SJSA1 (cell line): ENCODE data around the gene CCS. TPM values are rescaled to one million over a fixed set of nuclear protein-coding genes. Genes with fewer than 3 reads are reported as not detected.
"Not testable (repeated sequence)": the region's sequence is repeated elsewhere in the genome, so short reads cannot be mapped to it uniquely, and the experiment has no call there.

Source experiments
- DNase-seq, 2 experiments: peaks; one replicate each; pipeline ENCODE4 v3.0.0-alpha.2; 2015 to 2020; ENCODE audit warnings: low spot score in 2 of 2, low read depth in 1 of 2
- H3K27ac ChIP-seq: fragments of 250-450 bp; sonication (Bioruptor Pico); 2 replicates; pipeline ENCODE4 v1.5.1; 2020; ENCODE audit warnings: mild to moderate bottlenecking, moderate library complexity
- H3K27me3 ChIP-seq: fragments of 250-450 bp; sonication (Bioruptor Pico); replicated peaks from 2 replicates; pipeline ENCODE4 v1.5.1; 2020; ENCODE audit warnings: mild to moderate bottlenecking, moderate library complexity
- H3K36me3 ChIP-seq: fragments of 250-450 bp; sonication (Bioruptor Pico); 2 replicates; pipeline ENCODE4 v1.5.1; 2020; ENCODE audit warnings: mild to moderate bottlenecking
- H3K4me1 ChIP-seq: fragments of 250-450 bp; sonication (Bioruptor Pico); replicated peaks from 2 replicates; pipeline ENCODE4 v1.6.1; 2021; ENCODE audit warnings: mild to moderate bottlenecking
- H3K4me3 ChIP-seq: fragments of 250-450 bp; sonication (Bioruptor Pico); 2 replicates; pipeline ENCODE4 v1.5.1; 2020; ENCODE audit warnings: mild to moderate bottlenecking
- H3K9me3 ChIP-seq: fragments of 250-450 bp; sonication (Bioruptor Pico); replicated peaks from 2 replicates; pipeline ENCODE4 v1.5.1; 2020; ENCODE audit warnings: mild to moderate bottlenecking
- total RNA-seq: library from RNA; depleted of rRNA; stranded (reverse); fragments of >200 nt; shearing (Covaris generic); gene quantifications from 2 replicates; pipeline ENCODE4 v1.2.3, GENCODE V29; 2014

The CCS gene
- total RNA-seq, 1 experiment from 2014 or later = 44.8 TPM

- H3K4me1 ChIP-seq = peaks cover 14% of the 10 kb centered on the region
Observed at GRCh38 chr11:66589996-66590675, 2.8 kb upstream of the CCS start.

GRCh38 chr11:66591175-66591574, 1.8 kb upstream of the CCS start:
- DNase-seq = no peak
- Histone ChIP-seq H3K27me3 (no peaks in the 10 kb centered on the region), H3K4me1 (peaks cover 14% of the 10 kb centered on the region), H3K27ac (no peak overlapping the region), H3K36me3 (no peaks in the 10 kb centered on the region), H3K9me3 (no peaks in the 10 kb centered on the region), H3K4me3 (no peak overlapping the region)

More at GRCh38 chr11:66589996-66590675, 2.8 kb upstream of the CCS start:
- H3K36me3 ChIP-seq = no peaks in the 10 kb centered on the region
- no peak for DNase-seq
- H3K27ac ChIP-seq = no peak overlapping the region
- no peaks in the 10 kb centered on the region for H3K27me3 ChIP-seq
- H3K9me3 ChIP-seq = no peaks in the 10 kb centered on the region
- no peak overlapping the region for H3K4me3 ChIP-seq

DNA sequence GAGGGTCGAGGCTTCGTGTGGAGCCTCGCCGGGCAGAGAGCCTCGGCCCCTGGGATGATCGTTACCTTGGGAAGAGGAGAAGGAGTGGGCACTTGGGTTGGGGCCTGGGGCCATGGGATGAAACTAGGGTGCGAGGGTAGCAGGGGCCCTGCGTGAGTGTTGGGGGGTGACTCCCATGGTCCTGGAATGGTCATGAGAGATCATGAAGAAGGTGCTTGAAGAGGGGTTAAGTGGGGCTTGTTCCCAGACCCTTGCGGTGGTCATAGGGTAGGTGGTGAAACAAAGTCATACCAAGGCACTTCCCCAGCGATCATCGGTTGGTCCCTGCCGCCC, 284 bp downstream of the CCS start:
- no peak for DNase-seq
- Histone ChIP-seq H3K27ac (peak overlapping the region; percentile 7), H3K27me3 (no peaks in the 10 kb centered on the region), H3K9me3 (no peaks in the 10 kb centered on the region), H3K4me3 (peak overlapping the region; percentile 55), H3K36me3 (peaks cover 5% of the 10 kb centered on the region; the same call in 1 of the 2 replicates), H3K4me1 (peaks cover 14% of the 10 kb centered on the region)

- H3K9me3 ChIP-seq = no peaks in the 10 kb centered on the region
- H3K27ac ChIP-seq = peak overlapping the region; percentile 7; the same call in 1 of the 2 replicates
- DNase-seq = no peak
- H3K27me3 ChIP-seq = no peaks in the 10 kb centered on the region
- peaks cover 14% of the 10 kb centered on the region for H3K4me1 ChIP-seq
- H3K36me3 ChIP-seq = peaks cover 5% of the 10 kb centered on the region; the same call in 1 of the 2 replicates
- H3K4me3 ChIP-seq = peak overlapping the region; percentile 55
Observed at GRCh38 chr11:66593650-66594049, 665 bp downstream of the CCS start.

DNA sequence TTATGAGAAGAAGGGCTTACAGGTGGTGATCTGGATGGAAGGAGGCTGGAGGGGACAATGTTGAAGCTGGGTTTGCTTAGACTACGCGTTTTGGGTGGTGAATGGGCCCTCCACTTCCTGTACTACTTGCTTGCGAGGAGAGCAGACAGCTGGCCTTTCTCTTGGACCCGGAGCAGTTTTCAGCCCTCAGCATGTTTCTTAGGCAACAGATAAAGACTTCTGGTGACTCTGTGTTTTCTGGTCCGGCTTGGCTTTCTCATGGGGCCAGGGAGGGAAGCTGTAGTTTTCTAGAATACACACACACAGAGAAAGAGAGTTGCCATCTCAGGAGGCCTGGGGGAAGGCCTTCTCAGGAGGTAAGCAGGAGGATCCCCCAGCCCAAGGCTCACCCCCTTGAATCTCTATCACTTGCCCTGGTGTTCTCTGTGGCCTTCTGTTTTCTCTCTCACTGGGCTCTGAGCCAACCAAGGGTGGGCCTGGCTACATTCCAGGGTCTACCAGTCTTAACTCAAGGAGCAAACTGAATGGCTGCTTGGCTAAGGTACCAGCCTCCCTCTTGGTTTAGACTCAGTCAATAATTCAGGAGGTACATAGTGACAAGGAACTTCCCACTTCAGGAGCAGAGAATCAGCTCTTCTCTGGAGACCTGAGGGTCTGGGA, 2.4 kb downstream of the CCS start:
- Histone ChIP-seq H3K4me1 (peaks cover 14% of the 10 kb centered on the region), H3K27ac (no peak overlapping the region), H3K36me3 (peaks cover 16% of the 10 kb centered on the region), H3K27me3 (no peaks in the 10 kb centered on the region), H3K4me3 (no peak overlapping the region), H3K9me3 (no peaks in the 10 kb centered on the region)
- no peak for DNase-seq

GRCh38 chr11:66598993-66599392, 6.0 kb downstream of the CCS start:
- no peaks in the 10 kb centered on the region for H3K27me3 ChIP-seq
- H3K4me1 ChIP-seq = peaks cover 7% of the 10 kb centered on the region; the same call in 1 of the 2 replicates
- H3K27ac ChIP-seq = no peak overlapping the region
- no peak for DNase-seq
- H3K36me3 ChIP-seq = peaks cover 33% of the 10 kb centered on the region
- no peak overlapping the region for H3K4me3 ChIP-seq
- H3K9me3 ChIP-seq = no peaks in the 10 kb centered on the region

DNA sequence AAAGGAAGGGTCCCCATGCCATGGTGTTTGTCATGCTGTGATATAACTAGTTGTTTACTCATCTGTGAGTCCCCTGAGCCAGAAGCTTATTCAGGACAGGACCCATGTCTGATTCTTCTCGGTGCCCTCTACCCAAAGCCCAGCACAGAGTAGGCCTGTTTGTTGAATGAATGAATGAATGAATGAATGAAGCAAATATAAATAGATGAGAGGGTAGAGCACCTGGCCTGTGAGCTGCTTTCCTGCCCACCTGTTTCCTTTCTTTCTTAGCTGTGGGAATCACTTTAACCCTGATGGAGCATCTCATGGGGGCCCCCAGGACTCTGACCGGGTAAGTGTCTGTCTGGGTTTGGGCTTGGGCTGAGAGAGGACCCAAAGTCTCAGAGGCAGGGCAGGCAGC, 7.2 kb downstream of the CCS start:
- Histone ChIP-seq H3K4me1 (peaks cover 7% of the 10 kb centered on the region; the same call in 1 of the 2 replicates), H3K27me3 (no peaks in the 10 kb centered on the region), H3K4me3 (no peak overlapping the region), H3K36me3 (peaks cover 44% of the 10 kb centered on the region), H3K27ac (no peak overlapping the region), H3K9me3 (no peaks in the 10 kb centered on the region)
- no peak for DNase-seq

GRCh38 chr11:66600631-66601233, 7.7 kb downstream of the CCS start:
- no peak overlapping the region for H3K4me3 ChIP-seq
- H3K36me3 ChIP-seq = peaks cover 49% of the 10 kb centered on the region
- no peaks in the 10 kb centered on the region for H3K9me3 ChIP-seq
- H3K4me1 ChIP-seq = peaks cover 7% of the 10 kb centered on the region; the same call in 1 of the 2 replicates
- no peak overlapping the region for H3K27ac ChIP-seq
- no peaks in the 10 kb centered on the region for H3K27me3 ChIP-seq
- DNase-seq = no peak

DNA sequence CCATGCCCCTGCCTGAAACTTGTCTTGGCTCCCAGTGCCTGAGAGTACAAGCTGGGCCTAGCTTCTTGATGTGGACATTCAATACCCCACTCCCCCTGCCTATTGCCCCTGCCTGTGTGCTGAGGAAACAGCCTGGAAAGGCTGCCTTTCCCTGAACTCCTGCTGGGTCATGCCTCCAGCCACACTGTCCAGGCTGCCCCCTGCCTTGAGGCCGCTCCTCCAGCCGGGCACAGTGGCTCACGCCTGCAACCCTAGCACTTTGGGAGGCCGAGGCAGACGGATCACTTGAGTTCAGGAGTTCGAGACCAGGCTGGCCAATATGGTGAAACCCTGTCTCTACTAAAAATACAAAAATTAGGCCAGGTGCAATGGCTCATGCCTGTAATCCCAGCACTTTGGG, 10.1 kb downstream of the CCS start:
- Histone ChIP-seq H3K4me1 (peaks cover 18% of the 10 kb centered on the region), H3K36me3 (peaks cover 52% of the 10 kb centered on the region), H3K4me3 (no peak overlapping the region), H3K9me3 (no peaks in the 10 kb centered on the region), H3K27ac (no peak overlapping the region), H3K27me3 (no peaks in the 10 kb centered on the region)
- no peak for DNase-seq

GRCh38 chr11:66604155-66604554, 11.2 kb downstream of the CCS start:
- DNase-seq = no peak
- H3K27me3 ChIP-seq = no peaks in the 10 kb centered on the region
- peaks cover 49% of the 10 kb centered on the region for H3K36me3 ChIP-seq
- no peaks in the 10 kb centered on the region for H3K9me3 ChIP-seq
- H3K4me1 ChIP-seq = peaks cover 18% of the 10 kb centered on the region
- no peak overlapping the region for H3K4me3 ChIP-seq
- H3K27ac ChIP-seq = no peak overlapping the region

DNA sequence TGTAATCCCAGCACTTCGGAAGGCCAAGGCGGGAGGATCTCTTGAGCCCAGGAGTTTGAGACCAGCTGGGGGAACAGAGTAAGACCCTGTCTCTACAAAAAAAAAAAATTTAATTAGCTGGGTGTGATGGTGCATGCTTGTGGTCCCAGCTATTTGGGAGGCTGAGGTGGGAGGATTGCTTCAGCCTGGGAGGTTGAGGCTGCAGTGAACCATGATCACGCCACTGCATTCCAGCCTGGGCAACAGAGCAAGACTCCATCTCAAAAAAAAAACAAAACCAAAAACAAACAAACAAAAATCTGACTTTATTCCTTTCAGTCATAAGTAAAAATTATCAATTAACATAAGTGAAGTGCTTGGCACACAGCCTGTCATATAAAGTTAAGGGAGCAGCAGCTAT, 13.6 kb downstream of the CCS start:
- not testable (repeated sequence) for H3K4me3 ChIP-seq, H3K27ac ChIP-seq, DNase-seq, H3K9me3 ChIP-seq, H3K27me3 ChIP-seq
- peaks cover 40% of the 10 kb centered on the region for H3K36me3 ChIP-seq
- peaks cover 18% of the 10 kb centered on the region for H3K4me1 ChIP-seq

DNA sequence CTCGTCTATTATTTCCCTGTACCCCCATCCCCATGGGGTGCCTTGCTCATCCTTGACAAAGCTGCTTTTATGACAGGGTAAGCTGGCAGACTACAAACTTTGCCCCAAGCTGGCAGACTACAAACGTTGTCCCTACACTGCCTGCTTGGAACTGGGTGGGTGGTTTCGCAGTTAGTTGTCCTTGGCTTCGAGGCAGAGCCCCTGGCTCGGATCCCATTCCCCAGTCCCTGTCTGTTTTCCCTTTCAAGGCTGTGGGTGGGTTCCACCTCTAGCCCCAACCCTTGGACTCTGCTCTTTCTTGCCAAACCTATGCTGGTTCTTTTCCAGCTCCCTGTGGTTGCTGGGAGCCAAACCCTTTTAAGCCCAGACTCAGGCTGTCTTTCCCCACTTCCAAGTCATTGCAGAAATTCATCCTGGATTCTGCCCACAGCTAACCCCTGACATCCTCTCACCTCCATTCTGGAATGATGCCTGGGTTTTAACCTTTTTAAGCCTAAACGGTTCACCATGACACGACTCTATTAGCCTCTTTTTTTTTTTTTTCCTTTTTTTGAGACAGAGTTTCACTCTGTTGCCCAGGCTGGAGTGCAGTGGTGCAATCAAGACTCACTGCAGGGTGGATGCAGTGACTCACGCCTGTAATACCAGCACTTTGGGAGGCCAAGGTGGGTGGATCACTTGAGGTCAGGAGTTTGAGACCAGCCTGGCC, 14.3 kb downstream of the CCS start:
- Histone ChIP-seq H3K4me1 (peaks cover 14% of the 10 kb centered on the region), H3K27me3 (no peaks in the 10 kb centered on the region), H3K27ac (peak overlapping the region; percentile 27), H3K36me3 (peaks cover 36% of the 10 kb centered on the region), H3K9me3 (no peaks in the 10 kb centered on the region), H3K4me3 (no peak overlapping the region)
- DNase-seq = peak; percentile 54 to 67

DNA sequence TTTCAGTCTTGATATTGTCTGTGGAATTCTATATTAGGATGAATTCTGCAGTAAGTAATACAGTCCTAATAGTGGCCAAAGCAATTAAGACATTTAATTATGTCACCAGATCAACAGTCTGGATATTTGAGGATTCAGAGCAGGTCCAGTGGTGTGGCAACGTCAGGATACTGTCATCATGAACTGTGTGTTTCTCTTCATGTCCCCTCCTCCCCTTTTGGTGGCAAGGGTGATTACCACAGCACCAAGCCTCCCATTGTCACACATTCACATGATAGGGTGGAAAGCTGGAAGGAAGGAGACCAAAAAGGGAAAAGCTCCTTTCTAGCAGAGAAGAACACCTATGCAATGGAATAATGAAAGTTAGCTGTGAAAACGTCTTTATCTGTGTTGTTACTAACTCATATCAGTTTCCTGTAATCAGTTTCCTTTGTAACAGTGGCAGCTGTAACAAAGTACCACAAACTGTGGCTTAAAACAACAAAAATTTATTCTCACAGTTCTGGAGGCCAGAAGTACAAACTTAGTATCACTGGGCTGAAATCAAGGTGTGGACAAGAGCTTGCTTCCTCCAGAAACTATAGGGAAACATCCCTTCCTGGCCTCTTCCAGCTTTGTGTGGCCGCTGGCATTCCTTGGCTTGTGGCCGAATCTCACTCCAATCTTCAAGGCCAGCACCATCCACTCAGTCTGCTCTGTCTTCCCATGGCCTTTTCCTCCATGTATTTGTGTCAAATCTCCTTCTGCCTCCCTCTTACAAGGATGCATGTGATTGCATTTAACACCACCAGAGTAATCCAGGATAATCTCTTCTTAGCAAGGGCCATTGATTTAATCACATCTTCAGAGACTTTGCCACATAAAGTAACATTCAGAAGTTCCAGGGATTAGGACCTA, 17.0 kb downstream of the CCS start:
- no peaks in the 10 kb centered on the region for H3K27me3 ChIP-seq
- H3K4me1 ChIP-seq = peaks cover 11% of the 10 kb centered on the region
- no peak overlapping the region for H3K27ac ChIP-seq
- H3K9me3 ChIP-seq = no peaks in the 10 kb centered on the region
- H3K36me3 ChIP-seq = peaks cover 15% of the 10 kb centered on the region
- DNase-seq = no peak
- H3K4me3 ChIP-seq = no peak overlapping the region
